Sigmoid colon (tissue), 7 donors: Measurements from ENCODE around the gene NELFB. TPM values are rescaled to one million over a fixed set of nuclear protein-coding genes. Genes with fewer than 3 reads are reported as not detected.

ENCODE experiments used
- DNase-seq: peaks from one replicate; pipeline ENCODE4 v3.0.0-alpha.2; 2019
- H3K27ac ChIP-seq, 4 donors: fragments of 200-600 bp; sonication (generic); one replicate each; pipeline ENCODE4 v1.5.1; 2016 to 2019; ENCODE audit warnings: mild to moderate bottlenecking in 1 of 4
- H3K27me3 ChIP-seq, 3 donors: fragments of 200-600 bp; sonication (generic); one replicate each; pipeline ENCODE4 v1.5.1; 2019; ENCODE audit warnings: mild to moderate bottlenecking in 1 of 3
- H3K36me3 ChIP-seq, 4 donors: fragments of 200-600 bp; sonication (generic); one replicate each; pipeline ENCODE4 v1.5.1; 2016 to 2019
- H3K4me1 ChIP-seq, 4 donors: fragments of 200-600 bp; sonication (generic); one replicate each; pipeline ENCODE4 v1.5.1; 2017 to 2019
- H3K4me3 ChIP-seq, 4 donors: fragments of 200-600 bp; sonication (generic); one replicate each; pipeline ENCODE4 v1.5.1; 2017 to 2019; ENCODE audit warnings: mild to moderate bottlenecking in 2 of 4, moderate library complexity in 1 of 4
- H3K9me3 ChIP-seq, 4 donors: fragments of 200-600 bp in 3 of 4; sonication (generic) in 3 of 4; one replicate each; pipeline versions ENCODE4 v1.5.1 to v1.6.1; 2013 to 2019
- EP300 ChIP-seq, 4 donors: sonication (generic); formaldehyde crosslinking; IDR thresholded peaks; one replicate each; pipeline ENCODE4 v1.6.1; 2017; ENCODE audit warnings: antibody characterized with exemption in 4 of 4
- POLR2A ChIP-seq, 2 donors: fragments of 450-650 bp; IDR thresholded peaks; one replicate each; pipeline ENCODE4 v1.6.1; 2016; ENCODE audit warnings: antibody characterized with exemption in 2 of 2, mild to moderate bottlenecking in 2 of 2, moderate library complexity in 2 of 2
- POLR2AphosphoS5 ChIP-seq, 4 donors: sonication (generic); formaldehyde crosslinking; IDR thresholded peaks; one replicate each; pipeline ENCODE4 v1.6.1; 2017; ENCODE audit warnings: antibody characterized with exemption in 4 of 4
- WGBS, 2 donors: extraction: QIAGEN DNeasy Blood & Tissue Kit; methylation state at CpG; one replicate each; pipeline ENCODE4 v1.1.7; 2013; 5-methylcytosine and 5-hydroxymethylcytosine counted together
- intact Hi-C: fragments of 100-400 bp; cut with DNase I; formaldehyde crosslinking; loops from one replicate; pipeline ENCODE4 v1.15.1; 2023
- polyA plus RNA-seq, 3 donors: library from polyadenylated mRNA; stranded (reverse); fragments of 200-250 nt; gene quantifications; one replicate each; pipeline ENCODE4 v1.2.3, GENCODE V29; 2013
- total RNA-seq, 4 donors: library from RNA; depleted of rRNA; stranded (reverse); fragments of >200 nt; gene quantifications; one replicate each; pipeline ENCODE4 v1.1.0, GENCODE V29; 2016
- TF ChIP-seq, protein P1 (sequence below), 4 experiments: fragments of 450-650 bp in 3 of 4; fragments of 200-600 bp in 1 of 4; IDR thresholded peaks; one replicate each; pipeline ENCODE4 v1.5.1; 2016 to 2019; ENCODE audit warnings: antibody characterized with exemption in 4 of 4, mild to moderate bottlenecking in 3 of 4, moderate library complexity in 2 of 4
- donor health status: healthy with polysubstance abuse.
- donor health status: Bipolar disorder and iron deficiency.
- donor health status: healthy.

NELFB gene
- total and polyA plus RNA-seq, 7 donors, result 24.7 to 70.5 (median 36.5) TPM

DNA sequence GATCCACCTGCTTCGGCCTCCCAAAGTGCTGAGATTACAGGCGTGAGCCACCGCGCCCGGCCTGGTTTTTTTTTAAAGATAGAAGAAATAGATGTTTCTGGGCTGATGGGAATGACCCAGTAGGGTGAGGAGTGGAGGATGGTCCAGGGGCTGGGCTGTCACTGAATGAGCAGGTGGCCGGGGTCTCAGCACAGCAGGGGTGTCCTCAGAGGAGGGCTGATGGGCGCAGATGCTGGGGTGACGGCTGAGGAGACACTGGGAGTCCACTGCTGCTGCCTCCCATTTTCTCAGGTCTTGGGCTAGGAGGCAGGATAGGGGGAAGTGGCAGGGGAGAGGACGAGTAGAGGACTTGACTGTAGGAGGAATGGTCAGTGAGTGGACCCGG lies 20.1 kb downstream of the NELFB start:
- Histone ChIP-seq H3K27ac (no peak overlapping the region), H3K9me3 (no peaks in the 10 kb centered on the region), H3K27me3 (peaks cover 10 to 60% (median 39%) of the 10 kb centered on the region in 3 donors), H3K36me3 (peaks cover 17 to 43% (median 26%) of the 10 kb centered on the region in 4 donors), H3K4me1 (peaks cover 0 to 23% (median 18%) of the 10 kb centered on the region in 4 donors), H3K4me3 (no peak overlapping the region)
- TF ChIP-seq, protein P1, sequence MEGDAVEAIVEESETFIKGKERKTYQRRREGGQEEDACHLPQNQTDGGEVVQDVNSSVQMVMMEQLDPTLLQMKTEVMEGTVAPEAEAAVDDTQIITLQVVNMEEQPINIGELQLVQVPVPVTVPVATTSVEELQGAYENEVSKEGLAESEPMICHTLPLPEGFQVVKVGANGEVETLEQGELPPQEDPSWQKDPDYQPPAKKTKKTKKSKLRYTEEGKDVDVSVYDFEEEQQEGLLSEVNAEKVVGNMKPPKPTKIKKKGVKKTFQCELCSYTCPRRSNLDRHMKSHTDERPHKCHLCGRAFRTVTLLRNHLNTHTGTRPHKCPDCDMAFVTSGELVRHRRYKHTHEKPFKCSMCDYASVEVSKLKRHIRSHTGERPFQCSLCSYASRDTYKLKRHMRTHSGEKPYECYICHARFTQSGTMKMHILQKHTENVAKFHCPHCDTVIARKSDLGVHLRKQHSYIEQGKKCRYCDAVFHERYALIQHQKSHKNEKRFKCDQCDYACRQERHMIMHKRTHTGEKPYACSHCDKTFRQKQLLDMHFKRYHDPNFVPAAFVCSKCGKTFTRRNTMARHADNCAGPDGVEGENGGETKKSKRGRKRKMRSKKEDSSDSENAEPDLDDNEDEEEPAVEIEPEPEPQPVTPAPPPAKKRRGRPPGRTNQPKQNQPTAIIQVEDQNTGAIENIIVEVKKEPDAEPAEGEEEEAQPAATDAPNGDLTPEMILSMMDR (IDR thresholded peaks at IDR 0.05), result no peak
- no peak for DNase-seq
- WGBS, 2 donors, result 83 to 87% methylated on average over 10 of the region's 10 CpGs
- intact Hi-C loops, result no loop called here

DNA sequence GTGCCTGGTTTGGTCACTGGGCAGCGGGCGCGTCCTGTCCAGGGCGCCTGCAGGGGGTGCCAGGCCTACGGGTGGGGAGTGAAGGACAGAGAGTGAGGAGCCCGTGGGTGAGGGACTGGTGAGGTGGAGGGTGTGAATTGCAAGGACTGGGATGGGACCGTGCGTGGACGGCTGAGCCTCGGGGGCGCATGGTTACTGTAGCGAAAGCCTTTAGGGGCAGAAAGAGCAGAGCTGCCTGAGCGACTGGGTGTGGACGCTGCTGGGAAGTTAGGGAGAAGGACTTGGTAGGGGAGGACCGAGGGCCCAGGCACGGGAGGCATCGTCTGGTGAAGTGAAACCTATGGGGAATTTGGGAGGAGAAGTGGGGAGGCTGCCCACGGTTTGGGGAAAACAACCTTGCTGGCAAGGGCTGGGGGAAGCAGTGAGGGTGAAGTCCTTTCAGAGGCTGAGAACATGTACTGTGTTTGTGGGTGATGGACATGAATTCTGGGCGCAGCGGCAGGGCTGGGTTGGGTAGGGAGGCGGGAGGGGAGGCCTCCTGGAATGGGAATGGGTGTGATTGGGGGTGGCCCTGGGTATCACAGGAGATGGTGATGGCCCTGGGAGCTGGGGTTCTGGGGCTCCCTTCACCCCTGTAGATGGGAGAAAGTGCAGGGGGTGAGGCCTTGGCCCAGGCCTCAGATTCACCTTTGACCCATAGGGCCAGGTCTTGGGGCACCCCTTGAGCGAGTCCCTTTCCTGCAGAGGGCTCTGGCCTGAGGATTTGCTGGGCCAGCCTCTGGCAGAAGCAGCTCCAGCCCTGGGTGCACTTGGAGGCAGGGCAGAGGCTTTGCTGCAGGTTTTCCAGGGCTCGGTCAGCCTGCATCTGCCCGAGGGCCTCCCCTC lies 20.7 kb downstream of the NELFB start:
- H3K27me3 ChIP-seq, result peaks cover 16 to 66% (median 45%) of the 10 kb centered on the region in 3 donors
- intact Hi-C loops, result no loop called here

DNA sequence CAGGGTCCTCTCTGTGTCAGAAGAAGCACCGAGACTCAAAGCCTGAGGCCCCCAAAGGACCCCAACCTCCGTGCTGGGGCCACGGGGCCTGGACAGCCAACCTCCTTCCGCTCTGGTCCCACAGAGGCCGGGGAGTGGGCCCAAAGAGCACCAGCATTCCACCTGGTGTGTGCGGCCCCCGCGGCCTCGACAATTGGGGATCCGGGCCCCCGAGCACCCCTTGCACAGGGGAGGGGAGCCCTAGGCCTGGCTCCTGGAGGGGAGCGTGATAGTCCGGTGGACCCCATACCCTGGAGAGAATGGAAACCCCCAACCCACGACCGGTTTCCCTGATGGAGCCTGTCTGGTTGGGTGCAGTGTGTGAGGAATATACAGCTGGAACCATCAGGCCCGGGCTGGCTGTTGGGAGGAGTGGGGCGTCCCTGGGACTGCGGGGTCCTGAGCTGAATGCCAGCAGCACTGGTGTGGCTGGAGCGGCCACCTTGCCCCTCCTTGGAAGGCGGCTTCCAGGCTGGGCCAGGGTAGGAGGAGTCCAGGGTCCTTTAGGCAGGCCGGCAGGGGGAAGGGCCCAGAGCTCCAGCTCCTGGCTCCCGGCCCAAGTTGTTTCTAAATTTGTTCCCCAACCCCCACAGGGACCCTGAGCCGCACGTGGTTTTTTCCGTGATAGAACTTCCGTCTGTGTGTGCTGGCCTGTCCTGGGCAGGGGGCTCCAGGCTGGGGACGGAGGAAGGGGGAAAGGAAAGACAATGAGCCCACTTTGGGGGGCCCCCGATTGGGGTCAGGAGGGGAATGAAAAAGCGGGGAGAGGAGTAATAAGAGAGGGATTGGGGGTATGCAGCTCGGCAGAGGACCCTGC lies 21.6 kb downstream of the NELFB start:
- H3K9me3 ChIP-seq, result no peaks in the 10 kb centered on the region
- WGBS, 2 donors, result 37 to 43% methylated on average over 30 of the region's 30 CpGs
- intact Hi-C loops, result no loop called here
- peaks cover 0 to 35% (median 24%) of the 10 kb centered on the region in 4 donors for H3K4me1 ChIP-seq
- TF ChIP-seq POLR2AphosphoS5 (IDR thresholded peaks at IDR 0.05) (no peak), EP300 (IDR thresholded peaks at IDR 0.05) (no peak), POLR2A (IDR thresholded peaks at IDR 0.05) (no peak)
- TF ChIP-seq, protein P1 (IDR thresholded peaks at IDR 0.05), result no peak
- H3K4me3 ChIP-seq, result peak overlapping the region; percentile 27 to 49 (median 38)
- DNase-seq, result peak; percentile 91
- peak overlapping the region; percentile 72 to 81 (median 74) for H3K27ac ChIP-seq
- peaks cover 19 to 75% (median 52%) of the 10 kb centered on the region in 3 donors for H3K27me3 ChIP-seq
- H3K36me3 ChIP-seq, result peaks cover 17 to 31% (median 17%) of the 10 kb centered on the region in 4 donors

More for the DNA sequence above, 20.7 kb downstream of the NELFB start:
- Histone ChIP-seq H3K36me3 (peaks cover 17 to 39% (median 24%) of the 10 kb centered on the region in 4 donors), H3K27ac (peak overlapping the region in 2 of 4 donors; percentile 72 to 81), H3K4me1 (peaks cover 0 to 29% (median 21%) of the 10 kb centered on the region in 4 donors), H3K9me3 (no peaks in the 10 kb centered on the region), H3K4me3 (no peak overlapping the region)
- peak; percentile 65 for DNase-seq
- TF ChIP-seq, protein P1 (IDR thresholded peaks at IDR 0.05), result no peak
- TF ChIP-seq POLR2A (IDR thresholded peaks at IDR 0.05) (no peak), POLR2AphosphoS5 (IDR thresholded peaks at IDR 0.05) (no peak), EP300 (IDR thresholded peaks at IDR 0.05) (no peak)
- WGBS, 2 donors, result 80 to 85% methylated on average over 24 of the region's 24 CpGs

DNA sequence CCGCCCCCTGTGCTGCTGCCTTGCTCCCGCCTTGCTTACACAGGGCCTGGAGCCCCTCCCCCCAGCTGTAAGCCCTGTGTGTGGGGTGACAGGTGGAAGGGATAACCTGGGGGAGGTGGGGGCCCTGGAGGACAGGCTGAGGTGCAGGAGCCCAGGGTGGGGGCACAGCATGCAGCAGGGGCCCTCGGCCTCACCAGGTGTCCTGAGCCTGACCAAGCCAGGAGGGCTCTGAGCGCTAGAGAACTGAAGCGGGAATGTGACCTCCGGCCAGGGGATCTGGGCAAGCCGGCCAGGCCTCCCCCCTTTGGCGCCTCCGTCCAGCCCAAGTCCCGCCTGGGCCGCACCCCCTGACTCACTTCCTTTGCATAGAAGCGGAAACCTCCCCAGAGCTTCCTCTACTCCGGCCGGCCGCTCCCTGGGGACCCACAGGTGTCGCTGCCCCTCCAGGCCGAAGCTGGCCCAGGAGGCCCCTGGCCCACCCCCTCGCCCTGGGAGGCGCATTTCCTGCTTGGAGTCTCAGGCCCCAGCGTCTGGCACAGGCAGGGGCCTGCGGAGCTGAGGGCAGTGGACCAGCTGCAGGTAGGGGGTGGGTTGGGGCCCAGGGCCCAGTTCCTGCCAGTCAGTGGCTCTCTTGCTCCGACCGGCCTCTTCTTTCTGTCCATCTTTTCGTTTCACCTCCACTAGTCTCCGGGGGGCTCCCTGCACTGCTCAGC lies 22.4 kb downstream of the NELFB start, which contains the start of gene TOR4A:
Gene TOR4A, plus strand, starts transcription at position 398 of the 713 bp plus-strand sequence. CDS start 964 bp downstream, outside the sequence.
- peak within 1 kb of the TSS; percentile 72 to 81 (median 74) for H3K27ac ChIP-seq
- H3K27me3 ChIP-seq, result peaks cover 19 to 82% (median 60%) of the 10 kb centered on the region in 3 donors
- intact Hi-C loops, result no loop called here
- TF ChIP-seq EP300 (IDR thresholded peaks at IDR 0.05) (no peak), POLR2A (IDR thresholded peaks at IDR 0.05) (peak in 1 of 2 donors; percentile 60), POLR2AphosphoS5 (IDR thresholded peaks at IDR 0.05) (peak in 3 of 4 donors; percentile 54 to 59 (median 57))
- TF ChIP-seq, protein P1 (IDR thresholded peaks at IDR 0.05), result no peak
- H3K36me3 ChIP-seq, result peaks cover 10 to 23% (median 10%) of the 10 kb centered on the region in 4 donors
- H3K4me1 ChIP-seq, result peaks cover 0 to 35% (median 24%) of the 10 kb centered on the region in 4 donors
- peak within 1 kb of the TSS; percentile 27 to 49 (median 38) for H3K4me3 ChIP-seq
- DNase-seq, result peak; percentile 91
- no peaks in the 10 kb centered on the region for H3K9me3 ChIP-seq
- WGBS, 2 donors, result 2 to 6% methylated on average over 25 of the region's 25 CpGs
